OCI-LY3 (cell line): Measurements from ENCODE around the gene DAB2.

Experiments used
- CTCF ChIP-seq: fragments of 200-600, 300-600 bp; sonication (generic); IDR thresholded peaks from 2 replicates; pipeline ENCODE4 v1.5.1; 2014; ENCODE audit warnings: antibody characterized with exemption, low read length, low read depth
- EZH2phosphoT487 ChIP-seq: fragments of 200-600 bp; shearing (Covaris generic); IDR thresholded peaks from 2 replicates; pipeline ENCODE4 v1.6.1; 2018; ENCODE audit warnings: antibody characterized with exemption, mixed run types, low read depth

DNA sequence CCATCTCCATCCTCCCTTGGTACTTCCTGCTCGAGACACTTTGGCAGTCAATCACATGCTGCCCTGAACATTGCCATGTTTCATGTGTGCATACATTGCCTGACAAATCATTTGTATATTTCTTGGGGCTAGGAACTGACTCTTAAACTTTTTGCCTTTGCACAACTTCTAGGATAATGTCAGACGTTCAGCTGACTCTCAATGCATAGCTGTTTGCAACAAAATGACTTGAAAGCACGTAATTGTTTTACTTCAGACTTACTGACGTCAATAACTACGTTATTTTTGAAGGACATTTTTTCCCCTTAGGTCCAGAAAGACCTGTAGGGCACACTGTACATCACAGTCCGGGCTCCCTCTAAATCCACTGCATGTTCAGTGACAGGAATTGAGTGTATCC is 37.4 kb upstream of the DAB2 start:
- no peak for TF ChIP-seq EZH2phosphoT487
- no peak for TF ChIP-seq CTCF
